Lower leg skin (tissue), 4 donors: ENCODE measurements around the gene PLIN4. TPM values are rescaled to one million over a fixed set of nuclear protein-coding genes. Genes with fewer than 3 reads are reported as not detected.

ENCODE experiments used
- DNase-seq, 2 donors: peaks; one replicate each; pipeline ENCODE4 v3.0.0-alpha.2; 2019; ENCODE audit warnings: low spot score in 2 of 2
- H3K4me3 ChIP-seq: fragments of 200-600 bp; sonication (generic); 2 replicates; pipeline ENCODE4 v1.5.1; 2017; ENCODE audit warnings: mild to moderate bottlenecking, low read depth; ENCODE audit not compliant: poor library complexity, severe bottlenecking
- POLR2A ChIP-seq, 2 donors: fragments of 450-650 bp; IDR thresholded peaks; one replicate each; pipeline ENCODE4 v1.6.1; 2016 to 2017; ENCODE audit warnings: antibody characterized with exemption in 2 of 2, mild to moderate bottlenecking in 1 of 2, moderate library complexity in 1 of 2
- WGBS, 2 donors: methylation state at CpG; one replicate each; pipeline ENCODE4 v1.1.5; 2018; 5-methylcytosine and 5-hydroxymethylcytosine counted together
- intact Hi-C: fragments of 100-400 bp; cut with DNase I; formaldehyde crosslinking; loops from one replicate; pipeline ENCODE4 v1.15.0; 2023; ENCODE audit warnings: low total_unique reads
- total RNA-seq, 4 donors: library from RNA; depleted of rRNA; stranded (reverse); fragments of >200 nt; gene quantifications; one replicate each; pipeline ENCODE4 v1.1.0, GENCODE V29; 2016
- TF ChIP-seq, protein P1 (sequence below), 3 donors: fragments of 450-650 bp; IDR thresholded peaks; one replicate each; pipeline ENCODE4 v1.5.1; 2016; ENCODE audit warnings: antibody characterized with exemption in 3 of 3, mild to moderate bottlenecking in 3 of 3, moderate library complexity in 2 of 3

The PLIN4 gene
- total RNA-seq, 4 donors from 2014 or later = 10.6 to 55.1 (median 24.2) TPM

DNA sequence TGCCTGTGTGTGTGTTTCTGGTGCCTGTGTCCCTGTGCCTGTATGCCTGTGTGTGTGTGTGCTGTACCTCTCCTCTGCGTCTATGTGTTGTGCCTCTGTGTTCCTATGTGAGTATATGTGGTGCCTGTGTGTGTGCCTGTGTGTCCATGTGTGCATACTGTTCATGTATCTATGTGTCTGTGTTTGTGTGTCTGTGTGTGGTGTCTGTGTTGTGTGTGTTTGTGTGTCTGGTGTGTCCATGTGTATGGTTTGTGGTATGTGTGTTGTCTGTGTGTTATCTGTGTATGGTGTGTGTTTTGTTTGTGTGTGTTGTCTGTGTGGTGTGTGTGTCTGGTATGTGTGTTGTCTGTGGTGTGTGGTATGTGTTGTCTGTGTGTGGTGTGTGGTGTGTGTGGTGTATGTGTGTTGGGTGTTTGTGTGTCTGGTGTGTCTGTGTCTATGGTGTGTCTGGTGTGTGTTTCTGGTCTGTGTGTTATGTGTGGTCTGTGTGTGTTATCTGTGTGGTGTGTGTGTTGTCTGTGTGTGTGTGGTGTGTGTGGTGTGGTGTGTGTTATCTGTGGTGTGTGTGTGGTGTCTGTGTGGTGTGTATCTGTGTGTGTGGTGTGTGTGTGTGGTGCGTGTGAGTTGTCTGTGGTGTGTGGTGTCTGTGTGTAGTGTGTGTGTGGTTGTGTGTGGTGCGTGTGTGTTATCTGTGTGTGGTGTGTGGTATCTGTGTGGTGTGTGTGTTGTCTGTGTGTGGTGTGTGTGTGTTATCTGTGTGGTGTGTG, 25.8 kb downstream of the PLIN4 start:
- H3K4me3 ChIP-seq = no peak overlapping the region
- WGBS, 2 donors = 92 to 93% methylated on average over 3 of the region's 3 CpGs
- TF ChIP-seq, protein P1, sequence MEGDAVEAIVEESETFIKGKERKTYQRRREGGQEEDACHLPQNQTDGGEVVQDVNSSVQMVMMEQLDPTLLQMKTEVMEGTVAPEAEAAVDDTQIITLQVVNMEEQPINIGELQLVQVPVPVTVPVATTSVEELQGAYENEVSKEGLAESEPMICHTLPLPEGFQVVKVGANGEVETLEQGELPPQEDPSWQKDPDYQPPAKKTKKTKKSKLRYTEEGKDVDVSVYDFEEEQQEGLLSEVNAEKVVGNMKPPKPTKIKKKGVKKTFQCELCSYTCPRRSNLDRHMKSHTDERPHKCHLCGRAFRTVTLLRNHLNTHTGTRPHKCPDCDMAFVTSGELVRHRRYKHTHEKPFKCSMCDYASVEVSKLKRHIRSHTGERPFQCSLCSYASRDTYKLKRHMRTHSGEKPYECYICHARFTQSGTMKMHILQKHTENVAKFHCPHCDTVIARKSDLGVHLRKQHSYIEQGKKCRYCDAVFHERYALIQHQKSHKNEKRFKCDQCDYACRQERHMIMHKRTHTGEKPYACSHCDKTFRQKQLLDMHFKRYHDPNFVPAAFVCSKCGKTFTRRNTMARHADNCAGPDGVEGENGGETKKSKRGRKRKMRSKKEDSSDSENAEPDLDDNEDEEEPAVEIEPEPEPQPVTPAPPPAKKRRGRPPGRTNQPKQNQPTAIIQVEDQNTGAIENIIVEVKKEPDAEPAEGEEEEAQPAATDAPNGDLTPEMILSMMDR (IDR thresholded peaks at IDR 0.05) = no peak
- no peak for TF ChIP-seq POLR2A (IDR thresholded peaks at IDR 0.05)
- no peak for DNase-seq
- intact Hi-C loops = no loop called here

DNA sequence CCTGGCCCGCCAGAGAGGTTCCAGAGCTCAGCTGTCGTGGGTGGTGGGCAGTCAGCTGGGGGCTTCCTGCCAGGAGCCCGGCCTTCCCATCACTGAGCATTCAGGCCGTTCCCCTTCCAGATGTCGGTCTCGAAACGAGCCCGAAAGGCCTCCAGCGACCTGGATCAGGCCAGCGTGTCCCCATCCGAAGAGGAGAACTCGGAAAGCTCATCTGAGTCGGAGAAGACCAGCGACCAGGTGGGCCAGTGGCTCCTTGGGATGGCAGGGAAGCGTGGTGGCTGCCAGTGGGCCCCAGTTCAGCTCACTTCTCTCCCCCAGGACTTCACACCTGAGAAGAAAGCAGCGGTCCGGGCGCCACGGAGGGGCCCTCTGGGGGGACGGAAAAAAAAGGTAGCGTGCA, 26.8 kb downstream of the PLIN4 start:
- H3K4me3 ChIP-seq = no peak overlapping the region
- no peak for DNase-seq
- 94 to 96% methylated on average over 21 of the region's 21 CpGs for WGBS, 2 donors
- intact Hi-C loops = no loop called here
- TF ChIP-seq POLR2A (IDR thresholded peaks at IDR 0.05) = no peak
- TF ChIP-seq, protein P1 (IDR thresholded peaks at IDR 0.05) = no peak

GRCh38 chr19:4488496-4488895, 29.8 kb downstream of the PLIN4 start:
- TF ChIP-seq POLR2A (IDR thresholded peaks at IDR 0.05) = no peak
- TF ChIP-seq, protein P1 (IDR thresholded peaks at IDR 0.05) = no peak
- intact Hi-C loops = no loop called here
- no peak overlapping the region for H3K4me3 ChIP-seq
- WGBS, 2 donors = 91 to 95% methylated on average over 29 of the region's 29 CpGs
- DNase-seq = no peak

DNA sequence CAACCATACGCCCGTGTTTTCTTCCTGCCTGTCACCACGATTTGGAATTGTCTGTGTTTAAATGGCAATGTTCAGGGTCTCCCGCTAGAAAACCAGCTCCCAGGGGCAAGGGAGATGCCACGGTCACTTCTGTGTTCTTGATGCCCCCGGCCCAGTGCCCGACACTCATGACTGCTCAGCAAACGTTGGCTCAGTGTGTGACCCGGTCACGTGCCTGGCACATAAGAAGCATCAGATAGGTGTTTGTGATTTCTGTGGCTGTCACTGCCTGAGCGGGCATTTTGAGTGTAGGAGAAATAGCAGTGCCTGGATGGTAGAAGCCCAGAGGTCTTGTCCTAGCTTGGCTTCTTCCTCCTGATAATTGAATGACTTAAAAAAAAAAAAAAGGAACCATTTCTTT, 30.7 kb downstream of the PLIN4 start:
- H3K4me3 ChIP-seq = no peak overlapping the region
- no peak for TF ChIP-seq POLR2A (IDR thresholded peaks at IDR 0.05)
- TF ChIP-seq, protein P1 (IDR thresholded peaks at IDR 0.05) = no peak
- WGBS, 2 donors = 81 to 92% methylated on average over 11 of the region's 11 CpGs
- no peak for DNase-seq
- intact Hi-C loops = no loop called here

GRCh38 chr19:4483385-4483784, 34.9 kb downstream of the PLIN4 start:
- intact Hi-C loops = no loop called here
- WGBS, 2 donors = 88 to 90% methylated on average over 19 of the region's 19 CpGs
- no peak overlapping the region for H3K4me3 ChIP-seq
- DNase-seq = no peak
- TF ChIP-seq, protein P1 (IDR thresholded peaks at IDR 0.05) = no peak
- TF ChIP-seq POLR2A (IDR thresholded peaks at IDR 0.05) = no peak
